Nephron (organoid): Measurements from ENCODE around the gene TTC27.

Source experiments
- H3K27ac Mint-ChIP-seq, 3 experiments: 2 replicates each; pipeline ENCODE4 v1.8.0; 2020; ENCODE audit warnings: mixed read lengths in 3 of 3, mild to moderate bottlenecking in 2 of 3, moderate library complexity in 1 of 3
- H3K27me3 Mint-ChIP-seq: 2 replicates; pipeline ENCODE4 v1.8.0; 2021; ENCODE audit warnings: low read depth, mild to moderate bottlenecking, moderate library complexity, mixed read lengths
- H3K36me3 Mint-ChIP-seq: 2 replicates; pipeline ENCODE4 v1.8.0; 2020; ENCODE audit warnings: low read depth, mixed read lengths
- H3K4me1 Mint-ChIP-seq: 2 replicates; pipeline ENCODE4 v1.8.0; 2020; ENCODE audit warnings: mixed read lengths
- H3K4me3 Mint-ChIP-seq, 3 experiments: 2 replicates each; pipeline ENCODE4 v1.8.0; 2020; ENCODE audit warnings: mild to moderate bottlenecking in 3 of 3, mixed read lengths in 3 of 3, moderate library complexity in 2 of 3
- H3K9me3 Mint-ChIP-seq: 2 replicates; pipeline ENCODE4 v1.8.0; 2020; ENCODE audit warnings: mixed read lengths
- TF ChIP-seq, protein P1 (sequence below), 3 experiments: fragments of 200-600 bp; sonication (generic); IDR thresholded peaks; one replicate each; pipeline ENCODE4 v1.5.0; 2021; ENCODE audit warnings: antibody characterized with exemption in 3 of 3; ENCODE audit not compliant: unreplicated experiment in 3 of 3

The TTC27 gene

DNA sequence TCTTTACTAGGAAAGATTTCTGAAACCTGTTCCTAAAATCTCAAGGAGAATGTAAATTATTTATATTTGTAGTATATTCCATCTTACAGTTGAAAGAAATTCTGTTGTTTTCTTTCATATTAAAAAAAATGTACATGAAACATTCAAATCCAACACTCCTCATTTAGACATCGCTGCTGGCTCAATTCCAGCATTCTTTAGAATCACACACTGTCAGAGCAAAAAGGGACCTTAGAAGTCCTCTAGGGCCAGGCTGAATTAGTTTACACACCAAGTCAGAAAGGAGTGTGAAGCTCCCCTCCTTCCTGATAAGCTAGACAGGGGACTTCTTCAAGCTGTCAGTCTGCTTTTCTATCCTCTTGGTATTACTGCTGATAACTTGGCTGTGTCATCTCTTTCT is 160.3 kb downstream of the TTC27 start:
- no peak overlapping the region for H3K27ac Mint-ChIP-seq
- TF ChIP-seq, protein P1, sequence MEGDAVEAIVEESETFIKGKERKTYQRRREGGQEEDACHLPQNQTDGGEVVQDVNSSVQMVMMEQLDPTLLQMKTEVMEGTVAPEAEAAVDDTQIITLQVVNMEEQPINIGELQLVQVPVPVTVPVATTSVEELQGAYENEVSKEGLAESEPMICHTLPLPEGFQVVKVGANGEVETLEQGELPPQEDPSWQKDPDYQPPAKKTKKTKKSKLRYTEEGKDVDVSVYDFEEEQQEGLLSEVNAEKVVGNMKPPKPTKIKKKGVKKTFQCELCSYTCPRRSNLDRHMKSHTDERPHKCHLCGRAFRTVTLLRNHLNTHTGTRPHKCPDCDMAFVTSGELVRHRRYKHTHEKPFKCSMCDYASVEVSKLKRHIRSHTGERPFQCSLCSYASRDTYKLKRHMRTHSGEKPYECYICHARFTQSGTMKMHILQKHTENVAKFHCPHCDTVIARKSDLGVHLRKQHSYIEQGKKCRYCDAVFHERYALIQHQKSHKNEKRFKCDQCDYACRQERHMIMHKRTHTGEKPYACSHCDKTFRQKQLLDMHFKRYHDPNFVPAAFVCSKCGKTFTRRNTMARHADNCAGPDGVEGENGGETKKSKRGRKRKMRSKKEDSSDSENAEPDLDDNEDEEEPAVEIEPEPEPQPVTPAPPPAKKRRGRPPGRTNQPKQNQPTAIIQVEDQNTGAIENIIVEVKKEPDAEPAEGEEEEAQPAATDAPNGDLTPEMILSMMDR (IDR thresholded peaks at IDR 0.05; ENCODE audit: unreplicated experiment in 3 of 3) = no peak
- peaks cover 35% of the 10 kb centered on the region for H3K9me3 Mint-ChIP-seq
- peaks cover 55% of the 10 kb centered on the region for H3K36me3 Mint-ChIP-seq
- H3K4me1 Mint-ChIP-seq = peaks cover 12% of the 10 kb centered on the region
- no peak overlapping the region for H3K4me3 Mint-ChIP-seq
- H3K27me3 Mint-ChIP-seq = no peaks in the 10 kb centered on the region

DNA sequence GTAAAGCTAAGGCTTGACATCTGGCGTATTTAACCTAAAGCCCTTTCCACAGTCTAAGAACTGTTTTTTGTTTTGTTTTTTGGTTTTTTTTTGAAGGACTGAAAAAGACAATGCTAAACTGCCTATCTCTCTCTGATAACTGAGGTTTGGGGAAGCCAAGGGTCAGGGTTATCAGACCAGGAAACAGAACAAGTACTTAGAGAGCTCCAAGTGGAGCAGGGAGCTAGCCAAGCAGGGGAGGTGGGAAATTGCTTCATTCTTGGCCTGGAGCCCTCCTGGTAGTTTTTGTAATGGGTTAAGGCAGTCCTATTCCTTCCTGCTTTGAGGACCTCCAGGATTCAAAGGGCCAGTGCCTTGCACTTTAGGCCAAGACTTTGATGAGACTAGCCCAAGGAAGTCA is 164.6 kb downstream of the TTC27 start:
- no peak overlapping the region for H3K27ac Mint-ChIP-seq
- peaks cover 15% of the 10 kb centered on the region for H3K9me3 Mint-ChIP-seq
- peaks cover 26% of the 10 kb centered on the region for H3K36me3 Mint-ChIP-seq
- H3K27me3 Mint-ChIP-seq = no peaks in the 10 kb centered on the region
- H3K4me3 Mint-ChIP-seq = no peak overlapping the region
- H3K4me1 Mint-ChIP-seq = peaks cover 7% of the 10 kb centered on the region
- TF ChIP-seq, protein P1 (IDR thresholded peaks at IDR 0.05; ENCODE audit: unreplicated experiment in 3 of 3) = no peak

DNA sequence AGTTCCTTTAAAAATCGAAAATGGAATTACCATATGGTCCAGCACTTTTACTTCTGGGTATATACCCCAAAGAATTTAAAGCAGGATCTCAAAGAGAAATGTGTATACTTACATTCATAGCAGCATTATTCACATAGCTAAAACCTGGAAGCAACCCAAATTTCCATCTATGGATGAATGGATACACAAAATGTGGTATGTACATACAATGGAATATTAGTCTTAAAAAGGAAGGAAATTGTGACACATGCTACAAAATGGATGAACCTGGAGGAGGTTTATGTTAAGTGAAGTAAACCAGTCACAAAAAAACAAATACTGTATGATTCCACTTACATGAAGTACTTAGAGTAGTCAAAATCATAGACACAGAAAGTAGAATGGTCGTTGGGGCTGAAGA is 171.0 kb downstream of the TTC27 start:
- no peaks in the 10 kb centered on the region for H3K4me1 Mint-ChIP-seq
- no peaks in the 10 kb centered on the region for H3K27me3 Mint-ChIP-seq
- no peak overlapping the region for H3K27ac Mint-ChIP-seq
- H3K36me3 Mint-ChIP-seq = peaks cover 5% of the 10 kb centered on the region
- H3K9me3 Mint-ChIP-seq = no peaks in the 10 kb centered on the region
- TF ChIP-seq, protein P1 (IDR thresholded peaks at IDR 0.05; ENCODE audit: unreplicated experiment in 3 of 3) = no peak
- H3K4me3 Mint-ChIP-seq = no peak overlapping the region

DNA sequence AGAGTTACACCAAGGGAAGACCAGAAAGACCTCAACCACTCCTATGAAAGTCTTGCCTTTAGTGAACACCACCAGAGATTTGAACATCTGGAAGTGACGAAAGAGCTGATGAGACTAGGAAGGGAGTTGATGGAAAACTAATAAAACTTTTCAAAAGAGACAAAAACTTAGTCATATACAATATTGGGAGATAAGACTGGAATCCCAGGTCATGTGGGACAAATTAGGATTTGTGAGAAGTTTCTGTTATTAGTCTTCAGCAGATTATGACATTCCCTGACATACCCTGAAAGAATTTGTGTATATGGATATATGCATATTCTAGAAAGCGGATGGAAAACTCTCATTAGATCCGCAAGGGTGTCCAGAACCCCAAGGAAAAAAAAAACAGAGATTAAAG is 173.9 kb downstream of the TTC27 start:
- no peak overlapping the region for H3K4me3 Mint-ChIP-seq
- TF ChIP-seq, protein P1 (IDR thresholded peaks at IDR 0.05; ENCODE audit: unreplicated experiment in 3 of 3) = no peak
- no peaks in the 10 kb centered on the region for H3K9me3 Mint-ChIP-seq
- H3K27me3 Mint-ChIP-seq = no peaks in the 10 kb centered on the region
- no peaks in the 10 kb centered on the region for H3K4me1 Mint-ChIP-seq
- H3K36me3 Mint-ChIP-seq = no peaks in the 10 kb centered on the region
- no peak overlapping the region for H3K27ac Mint-ChIP-seq

DNA sequence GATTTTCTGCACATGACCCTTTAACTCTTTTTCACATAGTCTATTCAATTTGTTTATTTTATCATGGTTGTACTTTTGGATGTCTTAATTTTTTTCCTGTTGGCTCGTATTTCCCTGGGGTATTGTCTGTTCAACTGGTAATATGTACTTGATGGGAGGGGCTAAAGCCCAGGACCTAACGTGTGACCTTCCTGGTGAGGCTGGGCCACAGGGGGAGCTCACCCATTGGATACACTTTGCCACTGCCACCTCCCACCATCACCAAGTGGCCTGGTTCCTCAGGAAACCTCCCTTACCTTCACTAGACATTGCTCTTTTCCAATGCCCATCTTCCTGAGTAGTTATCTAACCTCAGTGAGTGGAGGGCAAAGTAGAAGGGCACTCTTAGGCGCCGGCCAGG is 175.0 kb downstream of the TTC27 start:
- no peaks in the 10 kb centered on the region for H3K4me1 Mint-ChIP-seq
- H3K27ac Mint-ChIP-seq = no peak overlapping the region
- TF ChIP-seq, protein P1 (IDR thresholded peaks at IDR 0.05; ENCODE audit: unreplicated experiment in 3 of 3) = no peak
- no peaks in the 10 kb centered on the region for H3K27me3 Mint-ChIP-seq
- H3K9me3 Mint-ChIP-seq = no peaks in the 10 kb centered on the region
- no peak overlapping the region for H3K4me3 Mint-ChIP-seq
- no peaks in the 10 kb centered on the region for H3K36me3 Mint-ChIP-seq

DNA sequence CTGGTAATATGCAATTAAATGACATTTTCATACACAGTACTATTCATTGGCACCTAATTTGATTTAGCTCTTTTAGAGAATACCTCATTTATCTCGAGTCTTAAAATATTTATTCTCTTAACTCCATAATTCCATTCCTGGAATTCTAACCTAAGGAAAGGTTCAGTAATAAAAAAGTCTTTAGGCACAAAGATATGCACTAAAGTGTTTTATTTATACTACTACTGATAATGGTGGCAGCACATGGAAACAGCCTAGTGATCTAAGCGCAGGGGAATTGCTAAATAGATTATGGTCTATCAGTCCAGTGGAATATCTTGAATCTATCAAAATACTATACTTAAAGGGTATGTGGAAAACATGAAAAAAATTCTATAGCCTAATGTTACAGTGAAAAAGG is 176.4 kb downstream of the TTC27 start:
- TF ChIP-seq, protein P1 (IDR thresholded peaks at IDR 0.05; ENCODE audit: unreplicated experiment in 3 of 3) = no peak
- H3K4me1 Mint-ChIP-seq = no peaks in the 10 kb centered on the region
- no peak overlapping the region for H3K27ac Mint-ChIP-seq
- no peaks in the 10 kb centered on the region for H3K36me3 Mint-ChIP-seq
- H3K4me3 Mint-ChIP-seq = no peak overlapping the region
- no peaks in the 10 kb centered on the region for H3K9me3 Mint-ChIP-seq
- H3K27me3 Mint-ChIP-seq = no peaks in the 10 kb centered on the region
